Measurements from ENCODE around the gene NDUFAF4. TPM values are rescaled to one million over a fixed set of nuclear protein-coding genes. Genes with fewer than 3 reads are reported as not detected.

The NDUFAF4 gene
- total and polyA plus RNA-seq, 2 of the 13 experiments (the other 11 are each of a cell fraction or from before 2014, with no cell fraction given): 41.3 to 59.7 TPM

DNA sequence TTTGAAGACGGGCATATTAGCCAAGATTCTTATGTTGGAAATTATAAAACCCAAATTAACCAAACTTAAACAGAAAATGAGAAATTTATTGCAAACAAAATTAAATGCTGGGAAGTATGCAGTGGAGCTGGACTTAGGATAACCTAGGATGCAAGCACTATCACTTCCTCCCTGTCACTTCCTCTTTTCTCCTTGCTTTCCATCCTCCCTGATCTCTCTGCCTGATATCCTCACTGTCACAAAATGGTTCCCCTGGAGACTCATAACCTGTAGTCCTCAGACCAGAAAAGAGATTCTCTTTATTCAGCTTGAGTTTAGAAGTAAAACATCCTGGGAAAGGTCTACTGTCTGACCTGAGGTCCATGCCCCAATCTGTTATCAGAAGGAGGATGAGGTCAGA lies 19.4 kb upstream of the NDUFAF4 start:
- FAIRE-seq (no peak), ATAC-seq (no peak), DNase-seq (ENCODE audit: low spot score) (no peak)
- no peaks in the 10 kb centered on the region for H3K79me2 ChIP-seq (ENCODE audit: insufficient read depth, low read length)
- CTCF ChIA-PET (ENCODE audit: low intra/inter-chr PET ratio, low total read pairs): no interaction called here
- no TSS peak for BruUV-seq (replicated peaks)
- WGBS (ENCODE audit: low lambda C conversion rate): 0% methylated on average over 1 of the region's 1 CpG
- no peaks in the 10 kb centered on the region for H4K20me1 ChIP-seq (ENCODE audit: insufficient read depth, low read length)
- H3K4me2 ChIP-seq (ENCODE audit: low read depth, low read length): no peak overlapping the region
- H3K27ac ChIP-seq (ENCODE audit: extremely low read length, insufficient read depth, low read length): no peak overlapping the region
- POLR2A ChIA-PET: no interaction called here
- in situ Hi-C loops (cut with HindIII; ENCODE audit: extremely low pct_ligation_motif_present, low pct_unique_long_range_greater_than_20kb): no loop called here
- no peak overlapping the region for H3K4me3 ChIP-seq (replicated peaks in 1 of 3; ENCODE audit: insufficient read depth in 1 of 3, low read depth in 2 of 3, low read length in 3 of 3)
- H3K36me3 ChIP-seq (replicated peaks in 1 of 2; ENCODE audit: control insufficient read depth in 1 of 2, insufficient read depth in 2 of 2, low read length in 2 of 2): no peaks in the 10 kb centered on the region
- no peaks in the 10 kb centered on the region for H3K9me3 ChIP-seq (ENCODE audit: low read length)
- H3K4me1 ChIP-seq (ENCODE audit: insufficient read depth, low read length): no peaks in the 10 kb centered on the region
- no peak for TF ChIP-seq NR2C2 (CRISPR knock-in tag; IDR thresholded peaks at IDR 0.05; ENCODE audit: borderline replicate concordance)
- no peak for TF ChIP-seq SP2 (CRISPR knock-in tag; IDR thresholded peaks at IDR 0.05)
- TF ChIP-seq NCOA1 (CRISPR knock-in tag; IDR thresholded peaks at IDR 0.05): no peak
- no peak for TF ChIP-seq ZNF33A (CRISPR knock-in tag; IDR thresholded peaks at IDR 0.05; ENCODE audit: borderline replicate concordance)
- TF ChIP-seq ZNF615 (CRISPR knock-in tag; IDR thresholded peaks at IDR 0.05; ENCODE audit: borderline replicate concordance): no peak
- no peak for TF ChIP-seq RBM22 (optimal IDR thresholded peaks at IDR 0.05; ENCODE audit: low read length)
- TF ChIP-seq, protein P1, sequence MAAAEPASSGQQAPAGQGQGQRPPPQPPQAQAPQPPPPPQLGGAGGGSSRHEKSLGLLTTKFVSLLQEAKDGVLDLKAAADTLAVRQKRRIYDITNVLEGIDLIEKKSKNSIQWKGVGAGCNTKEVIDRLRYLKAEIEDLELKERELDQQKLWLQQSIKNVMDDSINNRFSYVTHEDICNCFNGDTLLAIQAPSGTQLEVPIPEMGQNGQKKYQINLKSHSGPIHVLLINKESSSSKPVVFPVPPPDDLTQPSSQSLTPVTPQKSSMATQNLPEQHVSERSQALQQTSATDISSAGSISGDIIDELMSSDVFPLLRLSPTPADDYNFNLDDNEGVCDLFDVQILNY (CRISPR knock-in tag; conservative IDR thresholded peaks at IDR 0.05): no peak
- TF ChIP-seq SMAD3 (CRISPR knock-in tag; IDR thresholded peaks at IDR 0.05): no peak
- no peak for TF ChIP-seq ZNF775 (CRISPR knock-in tag; IDR thresholded peaks at IDR 0.05; ENCODE audit: borderline replicate concordance)
- no peak for TF ChIP-seq KDM3A (CRISPR knock-in tag; IDR thresholded peaks at IDR 0.05; ENCODE audit: low read depth)
- TF ChIP-seq, protein P2, sequence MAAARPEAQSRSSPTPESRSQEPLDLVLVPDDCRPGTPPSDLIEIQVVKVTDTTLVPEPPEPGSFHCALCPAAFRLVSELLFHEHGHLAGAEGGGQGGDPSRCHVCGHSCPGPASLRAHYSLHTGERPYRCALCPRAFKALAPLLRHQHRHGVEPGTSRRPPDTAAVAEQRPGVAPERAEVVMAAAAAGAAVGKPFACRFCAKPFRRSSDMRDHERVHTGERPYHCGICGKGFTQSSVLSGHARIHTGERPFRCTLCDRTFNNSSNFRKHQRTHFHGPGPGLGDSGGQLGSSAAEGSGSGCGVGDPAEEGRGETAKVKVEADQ (CRISPR knock-in tag; IDR thresholded peaks at IDR 0.05; ENCODE audit: borderline replicate concordance): no peak
- no peak for TF ChIP-seq KAT2B (IDR thresholded peaks at IDR 0.05; ENCODE audit: borderline replicate concordance, low read depth, low read length)
- TF ChIP-seq, protein P3, sequence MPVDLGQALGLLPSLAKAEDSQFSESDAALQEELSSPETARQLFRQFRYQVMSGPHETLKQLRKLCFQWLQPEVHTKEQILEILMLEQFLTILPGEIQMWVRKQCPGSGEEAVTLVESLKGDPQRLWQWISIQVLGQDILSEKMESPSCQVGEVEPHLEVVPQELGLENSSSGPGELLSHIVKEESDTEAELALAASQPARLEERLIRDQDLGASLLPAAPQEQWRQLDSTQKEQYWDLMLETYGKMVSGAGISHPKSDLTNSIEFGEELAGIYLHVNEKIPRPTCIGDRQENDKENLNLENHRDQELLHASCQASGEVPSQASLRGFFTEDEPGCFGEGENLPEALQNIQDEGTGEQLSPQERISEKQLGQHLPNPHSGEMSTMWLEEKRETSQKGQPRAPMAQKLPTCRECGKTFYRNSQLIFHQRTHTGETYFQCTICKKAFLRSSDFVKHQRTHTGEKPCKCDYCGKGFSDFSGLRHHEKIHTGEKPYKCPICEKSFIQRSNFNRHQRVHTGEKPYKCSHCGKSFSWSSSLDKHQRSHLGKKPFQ (CRISPR knock-in tag; IDR thresholded peaks at IDR 0.05; ENCODE audit: insufficient replicate concordance): no peak
- no peak for TF ChIP-seq ZNF782 (CRISPR knock-in tag; IDR thresholded peaks at IDR 0.05; ENCODE audit: borderline replicate concordance)
- TF ChIP-seq ZEB1 (IDR thresholded peaks at IDR 0.05; ENCODE audit: insufficient replicate concordance, low read depth): no peak
- TF ChIP-seq FOXA3 (CRISPR knock-in tag; IDR thresholded peaks at IDR 0.05): no peak
- TF ChIP-seq MAFG (CRISPR knock-in tag; IDR thresholded peaks at IDR 0.05): no peak
- TF ChIP-seq, protein P4, sequence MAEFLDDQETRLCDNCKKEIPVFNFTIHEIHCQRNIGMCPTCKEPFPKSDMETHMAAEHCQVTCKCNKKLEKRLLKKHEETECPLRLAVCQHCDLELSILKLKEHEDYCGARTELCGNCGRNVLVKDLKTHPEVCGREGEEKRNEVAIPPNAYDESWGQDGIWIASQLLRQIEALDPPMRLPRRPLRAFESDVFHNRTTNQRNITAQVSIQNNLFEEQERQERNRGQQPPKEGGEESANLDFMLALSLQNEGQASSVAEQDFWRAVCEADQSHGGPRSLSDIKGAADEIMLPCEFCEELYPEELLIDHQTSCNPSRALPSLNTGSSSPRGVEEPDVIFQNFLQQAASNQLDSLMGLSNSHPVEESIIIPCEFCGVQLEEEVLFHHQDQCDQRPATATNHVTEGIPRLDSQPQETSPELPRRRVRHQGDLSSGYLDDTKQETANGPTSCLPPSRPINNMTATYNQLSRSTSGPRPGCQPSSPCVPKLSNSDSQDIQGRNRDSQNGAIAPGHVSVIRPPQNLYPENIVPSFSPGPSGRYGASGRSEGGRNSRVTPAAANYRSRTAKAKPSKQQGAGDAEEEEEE (CRISPR knock-in tag; IDR thresholded peaks at IDR 0.05; ENCODE audit: borderline replicate concordance): no peak
- TF ChIP-seq MEF2D (CRISPR knock-in tag; IDR thresholded peaks at IDR 0.05): no peak
- TF ChIP-seq STAG1 (CRISPR knock-in tag; IDR thresholded peaks at IDR 0.05): no peak
- peaks cover 1 to 10% of the 10 kb centered on the region in 2 experiments; a peak in 2 of 5 replicates for H3K27me3 ChIP-seq (ENCODE audit: control insufficient read depth in 1 of 2, insufficient read depth in 2 of 2, low read length in 2 of 2)
- H3K9ac ChIP-seq (ENCODE audit: insufficient read depth, low read depth, low read length): no peak overlapping the region
- intact Hi-C loops (cut with micrococcal nuclease; ENCODE audit: unreplicated experiment): no loop called here
- no peak overlapping the region for H2AFZ ChIP-seq (ENCODE audit: low read length)

All from HepG2 (cell line).